NCI-H1436 treated with DMSO at 0.1 percent for 48 hours (cell line): ENCODE results near the gene HIGD2B.
"Not testable (repeated sequence)": the region's sequence is repeated elsewhere in the genome, so short reads cannot be mapped to it uniquely, and the experiment has no call there.

Experiments used
- DNase-seq: peaks from one replicate; lab custom pipeline; 2025; lab: John Stamatoyannopoulos, UW

Gene HIGD2B

DNA sequence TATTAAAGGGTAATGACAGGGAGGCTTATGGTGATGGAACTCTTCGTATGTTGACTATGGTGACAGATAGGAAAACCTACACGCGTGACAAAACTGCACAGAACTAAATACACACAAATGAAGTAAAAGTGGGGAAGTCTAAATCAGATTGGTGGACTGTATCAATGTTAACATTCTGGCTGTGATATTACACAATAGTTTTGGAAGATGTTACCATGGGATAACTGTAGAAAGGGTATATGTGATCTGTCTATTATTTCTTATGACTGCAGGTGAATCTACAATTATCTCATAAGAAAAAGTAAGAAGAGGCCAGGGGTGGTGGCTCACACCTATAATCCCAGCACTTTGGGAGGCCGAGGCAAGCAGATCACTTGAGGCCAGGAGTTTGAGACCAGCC, 9.1 kb downstream of the HIGD2B start:
- no peak for DNase-seq

DNA sequence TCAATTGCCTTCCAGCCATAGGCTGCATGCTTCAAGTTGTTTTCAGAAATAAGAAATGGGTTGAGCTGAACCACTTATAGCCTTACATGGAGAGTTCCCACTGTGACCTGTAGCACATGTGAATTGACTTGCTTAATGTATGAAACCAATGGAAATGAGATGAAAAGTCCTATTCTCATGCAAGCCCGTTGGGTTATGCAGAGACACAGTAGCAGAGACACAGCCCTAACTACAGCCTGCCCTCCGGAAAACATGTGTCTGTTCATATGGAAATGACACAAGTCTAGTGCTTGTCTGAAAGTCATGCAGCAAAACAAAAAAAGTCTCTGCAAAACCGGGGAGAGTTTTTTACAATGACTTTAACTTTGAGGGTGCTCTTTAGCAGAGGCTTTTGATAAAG, 14.5 kb downstream of the HIGD2B start:
- no peak for DNase-seq

DNA sequence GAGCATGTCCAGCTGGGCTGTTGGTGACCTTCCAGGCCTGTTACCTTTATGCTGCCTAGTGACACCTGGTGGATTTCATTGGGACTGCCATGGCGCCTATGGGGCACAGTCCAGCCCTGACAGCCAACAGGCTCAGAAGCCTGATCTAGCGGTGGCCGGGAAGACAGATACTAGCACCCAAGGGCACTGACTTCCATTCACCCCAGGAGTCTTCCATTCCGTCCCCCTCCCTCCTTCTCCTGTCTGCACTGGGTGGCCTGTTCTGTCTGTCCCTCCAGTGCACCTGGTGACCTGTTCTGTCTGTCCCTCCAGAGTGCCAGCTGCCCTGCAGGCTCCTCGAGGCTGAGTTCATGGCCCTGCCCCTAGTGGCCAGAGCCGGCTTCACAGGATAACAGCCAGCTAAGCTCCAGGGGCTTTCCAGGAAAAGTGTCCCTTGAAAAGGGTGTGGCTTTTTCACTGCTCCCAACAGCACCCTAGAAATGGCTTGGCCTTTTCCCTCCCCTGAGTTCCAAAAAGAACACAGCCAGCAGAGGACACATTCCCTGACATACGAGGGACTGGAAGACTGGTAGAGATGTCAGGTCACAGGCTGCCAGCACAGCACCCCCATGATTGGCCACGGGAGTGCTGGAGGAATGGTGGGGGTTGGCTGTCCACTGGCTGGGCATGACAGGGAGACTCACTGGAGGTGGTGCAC, 15.2 kb downstream of the HIGD2B start:
- not testable (repeated sequence) for DNase-seq

DNA sequence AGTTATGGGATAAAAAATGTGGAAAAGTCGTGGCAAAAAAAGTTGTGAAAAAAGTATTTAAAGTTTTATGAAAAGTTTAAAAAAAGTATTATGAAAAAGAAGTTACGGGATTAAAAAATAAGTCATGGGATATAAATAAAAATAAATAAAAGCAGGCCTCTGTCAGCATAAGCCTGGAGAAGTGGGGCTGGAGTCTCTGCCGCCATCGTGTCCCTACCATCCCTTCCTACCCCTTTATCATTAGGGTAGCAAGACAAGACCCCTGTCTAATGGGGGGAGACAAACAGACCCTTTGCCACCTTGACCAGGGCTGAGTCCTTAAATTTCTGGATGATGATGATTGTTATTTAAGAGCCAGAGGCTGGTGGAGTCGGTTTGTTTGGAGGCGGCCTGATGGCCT, 16.2 kb downstream of the HIGD2B start:
- DNase-seq, result not testable (repeated sequence)

DNA sequence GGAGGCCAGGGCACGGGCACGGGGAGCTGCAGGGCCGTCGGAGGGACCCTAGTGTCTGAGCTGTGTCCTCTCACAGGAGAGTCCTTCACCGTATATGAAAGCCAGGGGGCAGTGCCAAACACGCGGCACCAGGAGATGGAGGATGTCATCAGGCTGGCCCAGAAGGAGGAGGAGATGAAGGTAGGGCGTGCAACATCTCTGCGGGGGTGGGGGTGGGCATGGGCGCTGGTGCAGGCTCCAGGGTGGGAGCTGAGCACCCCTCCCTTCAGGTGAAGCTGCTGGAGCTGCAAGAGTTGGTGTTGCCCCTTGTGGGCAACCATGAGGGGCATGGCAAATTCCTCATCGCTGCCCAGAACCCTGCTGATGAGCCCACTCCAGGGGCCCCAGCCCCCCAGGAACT, 20.3 kb downstream of the HIGD2B start:
- not testable (repeated sequence) for DNase-seq

DNA sequence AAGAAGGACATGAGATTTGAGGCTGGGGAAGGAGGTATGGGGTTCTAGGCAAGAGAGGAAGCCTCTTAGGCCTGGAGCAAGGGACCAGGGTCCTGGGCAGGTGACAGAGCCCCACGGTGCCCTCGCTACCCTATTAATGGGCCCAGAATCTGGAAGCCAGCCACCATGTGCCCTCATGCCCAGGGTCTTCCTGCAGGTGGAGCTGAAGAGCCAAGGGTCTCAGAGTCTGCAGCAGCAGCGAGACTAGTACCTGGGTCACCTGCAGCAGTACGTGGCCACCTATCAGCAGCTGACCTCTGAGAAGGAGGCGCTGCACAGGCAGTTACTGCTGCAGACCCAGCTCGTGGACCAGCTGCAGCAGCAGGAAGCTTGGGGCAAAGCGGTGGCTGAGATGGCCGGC, 22.1 kb downstream of the HIGD2B start:
- not testable (repeated sequence) for DNase-seq

DNA sequence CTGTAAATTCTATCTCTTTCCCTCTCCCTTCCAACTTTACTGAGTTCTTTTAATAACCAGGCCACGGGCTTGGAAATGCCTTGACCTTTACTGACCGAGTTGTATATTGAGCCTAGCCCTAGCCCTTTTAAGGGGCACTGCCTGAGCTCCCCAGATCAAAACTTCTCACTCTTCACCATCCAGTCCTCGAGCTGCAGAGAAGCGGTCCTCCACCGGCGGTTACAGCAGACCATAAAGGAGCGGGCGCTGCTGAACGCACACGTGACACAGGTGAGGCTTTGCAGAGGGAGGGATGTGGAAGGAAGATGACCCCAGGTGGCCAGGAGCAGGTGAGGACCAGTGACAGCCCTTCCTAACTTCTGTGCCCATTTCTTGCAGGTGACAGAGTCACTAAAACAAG, 24.9 kb downstream of the HIGD2B start:
- not testable (repeated sequence) for DNase-seq

DNA sequence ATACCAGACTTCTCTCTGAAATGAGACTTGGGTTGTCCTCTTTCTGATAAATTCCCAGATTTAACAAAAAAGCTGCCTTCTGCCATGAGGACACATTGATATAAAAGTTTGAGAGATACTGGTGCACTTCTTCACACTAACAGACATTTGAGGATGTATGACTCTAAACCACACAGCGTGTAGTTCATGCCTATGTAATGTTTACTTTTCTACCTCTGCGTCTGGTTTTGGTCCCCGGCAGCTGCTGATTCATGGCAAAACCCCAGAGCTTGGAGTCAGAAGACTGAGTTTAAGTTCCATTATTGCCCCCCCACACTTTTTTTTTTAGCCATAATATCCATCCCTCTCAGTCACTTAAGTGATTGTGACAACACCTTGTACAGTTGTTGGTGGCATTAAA, 30.0 kb downstream of the HIGD2B start:
- not testable (repeated sequence) for DNase-seq

DNA sequence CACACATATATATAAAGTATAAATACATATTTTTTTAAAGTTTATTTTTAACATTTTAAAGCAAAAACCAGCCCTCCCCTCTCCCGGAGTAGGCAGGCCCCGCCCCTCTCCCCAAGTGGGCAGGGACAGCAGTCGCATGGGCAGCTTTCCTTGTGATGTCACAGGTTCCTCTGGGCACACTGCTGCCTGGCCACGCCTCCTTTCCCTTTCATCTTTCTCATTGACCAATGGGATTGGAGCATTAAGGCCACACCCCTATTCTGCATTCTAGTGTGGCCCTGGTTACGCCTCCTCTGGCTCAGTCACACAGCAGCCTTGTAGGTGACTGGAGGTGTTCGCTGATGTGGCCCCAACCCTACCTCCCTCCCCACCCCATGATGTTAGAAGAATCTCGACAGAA, 31.6 kb downstream of the HIGD2B start, which contains the start of gene GOLGA6B:
GOLGA6B (plus strand) TSS at position 301 of the 400 bp plus-strand sequence; CDS start at position 342, 41 bp downstream.
- not testable (repeated sequence) for DNase-seq

DNA sequence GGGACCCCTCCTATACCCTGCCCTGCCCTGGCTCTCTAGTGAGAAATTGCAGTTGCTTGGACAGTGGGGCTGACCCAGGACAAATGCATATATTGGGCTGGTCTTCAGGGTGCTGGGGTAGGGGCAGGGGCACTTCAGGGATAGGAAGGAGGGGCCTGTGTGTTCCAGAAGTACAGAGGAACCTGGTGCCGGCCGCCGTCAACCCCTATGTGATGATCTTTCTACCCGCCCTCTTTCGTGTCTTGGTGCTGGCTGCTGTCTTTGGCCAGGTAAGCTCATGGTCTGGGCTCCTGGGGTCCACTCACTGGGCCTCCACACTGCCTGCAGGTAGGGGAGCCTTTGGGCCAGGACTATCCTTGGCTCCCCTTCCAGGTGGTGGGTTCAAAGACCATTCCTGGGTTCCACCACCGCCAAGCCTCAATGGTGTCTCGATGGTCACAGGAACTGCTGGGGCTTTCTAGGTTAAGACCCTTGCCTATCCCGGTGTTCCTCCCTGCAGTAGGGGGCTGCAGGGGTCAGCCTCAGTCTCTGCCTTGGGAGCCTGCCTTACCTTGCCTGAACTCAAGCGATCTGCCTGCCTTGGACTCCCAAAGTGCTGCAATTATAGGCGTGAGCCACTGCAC, 37.2 kb downstream of the HIGD2B start:
- DNase-seq, result not testable (repeated sequence)

DNA sequence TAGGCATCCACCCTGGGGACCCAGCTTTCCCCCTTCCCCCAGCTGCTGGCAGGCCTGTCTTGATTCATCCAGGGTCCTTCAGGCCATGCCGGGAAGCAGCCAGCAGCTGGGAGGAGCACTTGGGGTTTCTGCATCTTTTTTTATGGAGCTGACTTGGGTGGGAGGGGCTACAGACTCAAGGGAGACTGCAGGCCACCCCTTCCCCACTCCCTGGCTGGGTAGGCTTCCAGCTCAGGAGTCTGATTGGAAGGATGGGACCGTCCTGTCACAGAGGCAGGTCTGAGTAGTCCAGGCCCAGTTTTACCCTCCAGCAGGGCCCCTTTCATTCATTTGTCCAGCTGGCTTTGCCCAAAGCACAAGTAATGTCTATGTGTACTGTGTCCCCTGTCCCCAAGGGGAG, 43.7 kb downstream of the HIGD2B start:
- DNase-seq, result not testable (repeated sequence)

DNA sequence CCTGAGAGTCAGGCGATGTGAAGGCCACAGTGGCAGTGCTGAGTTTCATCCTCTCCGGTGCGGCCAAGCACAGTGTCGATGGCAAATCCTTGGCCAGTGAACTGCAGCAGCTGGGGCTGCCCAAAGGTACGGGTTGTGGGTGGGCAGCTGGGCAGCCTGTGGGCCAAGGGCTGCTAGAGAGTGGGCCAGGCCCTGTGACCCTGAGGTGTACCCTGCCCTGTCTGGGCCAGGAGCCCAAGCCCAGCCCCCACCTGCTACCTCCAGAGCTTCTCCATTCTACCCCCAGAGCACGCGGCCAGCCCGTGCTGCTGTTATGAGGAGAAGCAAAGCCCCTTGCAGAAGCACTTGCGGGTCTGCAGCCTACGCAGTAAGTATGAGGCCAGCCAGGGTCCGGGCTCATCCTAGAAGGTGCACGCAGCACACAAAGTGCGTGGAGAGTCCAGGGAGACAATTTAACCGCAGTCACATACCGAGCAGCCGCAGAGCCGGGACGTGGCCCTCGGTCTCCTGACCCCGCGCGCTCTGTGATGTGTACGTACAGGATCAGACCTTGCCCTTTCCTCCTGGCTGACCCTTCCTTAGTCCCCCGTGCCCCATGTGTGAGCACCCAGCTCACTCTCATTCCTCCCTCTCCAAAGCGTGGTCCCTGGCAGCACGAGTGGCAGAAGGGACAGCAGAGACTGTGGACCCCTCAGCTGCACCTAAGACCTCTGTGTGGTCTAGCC, 46.1 kb downstream of the HIGD2B start:
- DNase-seq, result not testable (repeated sequence)

DNA sequence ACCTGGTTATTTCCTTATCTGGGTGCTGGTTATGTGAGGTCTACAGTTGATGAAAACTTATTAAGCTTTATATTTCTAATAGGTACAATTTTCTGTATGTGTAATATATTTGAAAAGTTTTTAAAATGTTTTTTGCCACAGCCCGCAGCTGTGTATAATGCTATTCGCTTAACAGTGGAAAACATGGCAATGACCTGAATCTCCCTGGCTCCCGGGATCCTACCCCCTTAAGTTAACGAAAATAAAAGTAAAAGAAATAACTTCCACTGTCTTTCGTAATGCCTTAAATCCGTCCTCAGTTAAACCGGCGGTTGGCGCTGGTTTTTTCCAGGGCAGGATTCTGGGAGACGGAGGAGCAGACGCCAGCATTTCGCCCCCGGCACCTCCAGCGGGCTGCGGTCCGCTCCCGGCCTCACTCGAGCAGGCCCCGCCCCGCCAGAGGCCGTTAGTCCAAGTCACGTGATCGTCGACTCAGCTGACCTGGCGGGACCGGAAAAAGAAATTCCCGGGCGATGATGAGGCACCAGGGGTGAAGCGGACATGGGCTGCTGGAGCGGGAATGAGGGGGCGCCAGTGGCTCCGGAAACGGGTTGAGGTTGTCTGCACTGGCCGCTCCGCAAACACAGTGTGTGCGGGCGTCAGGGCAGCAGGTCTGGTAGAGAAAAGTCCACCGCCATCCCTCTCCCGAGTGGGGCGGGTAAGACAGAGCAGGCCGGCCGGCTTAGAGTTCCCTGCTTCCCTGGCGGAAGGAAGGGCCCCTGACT, 49.3 kb downstream of the HIGD2B start:
- DNase-seq, result not testable (repeated sequence)

DNA sequence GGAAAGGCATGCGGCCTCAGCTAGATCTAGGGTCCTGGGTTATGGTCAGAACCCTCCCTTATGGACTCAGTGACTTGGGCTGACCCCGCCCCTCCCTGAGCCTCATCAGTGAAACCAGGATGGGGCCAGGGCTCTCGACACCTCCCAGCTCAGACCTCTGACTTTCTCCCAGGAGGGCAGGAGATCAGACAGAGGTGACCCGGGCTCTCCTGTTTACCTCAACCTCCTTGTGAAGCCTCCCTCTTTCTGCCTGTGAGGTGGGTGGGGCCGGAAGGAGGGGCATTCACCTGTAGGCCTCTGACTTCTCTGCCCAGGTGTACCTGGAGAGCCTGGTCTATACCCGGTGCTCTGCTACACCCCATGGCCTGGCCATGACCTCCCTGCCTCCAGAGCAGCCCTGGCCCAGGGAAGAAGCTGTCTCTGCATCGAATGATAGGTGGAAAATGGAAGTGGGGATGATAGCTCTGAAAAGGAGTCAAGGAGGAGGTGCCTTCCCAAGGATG, 56.9 kb downstream of the HIGD2B start:
- DNase-seq, result not testable (repeated sequence)

DNA sequence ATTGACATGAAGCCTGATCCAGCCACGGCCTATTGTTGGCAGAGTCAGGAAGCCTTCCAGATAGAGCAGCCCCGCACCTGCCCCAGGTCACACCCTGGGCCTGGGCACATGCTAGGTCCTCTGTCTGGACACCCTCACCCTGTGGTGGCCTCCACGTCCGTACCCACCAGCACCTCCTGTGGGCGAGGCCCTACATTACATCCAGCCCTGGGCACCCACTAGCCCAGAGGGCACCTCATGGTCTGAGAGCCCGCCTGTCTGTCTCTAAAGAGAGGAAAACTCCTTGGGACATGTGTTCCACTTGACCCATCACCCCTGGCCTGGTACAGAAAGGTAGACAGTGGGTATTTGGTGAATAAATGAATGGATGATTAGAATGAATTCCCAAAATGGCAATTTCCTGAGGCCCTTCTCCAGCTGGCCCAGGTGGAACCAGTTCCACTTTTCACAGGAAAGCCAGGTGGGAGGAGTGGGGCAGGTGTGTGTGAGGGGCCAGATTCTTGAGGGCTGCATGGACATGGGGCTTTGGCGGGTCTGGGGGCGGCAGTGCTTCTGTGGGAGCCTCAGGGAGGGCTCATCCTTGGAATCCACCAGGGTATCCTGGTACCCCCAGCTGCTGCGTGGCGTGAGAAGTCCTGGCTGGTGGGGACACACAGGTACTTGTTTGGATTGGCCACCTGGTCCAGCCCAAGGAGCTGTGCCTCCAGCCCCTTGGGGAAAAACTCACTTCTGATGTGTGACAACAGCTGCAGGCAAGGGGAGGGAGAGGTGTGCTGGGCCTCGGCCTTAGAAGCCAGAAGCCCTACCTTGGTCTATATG, 57.5 kb downstream of the HIGD2B start:
- DNase-seq, result not testable (repeated sequence)

DNA sequence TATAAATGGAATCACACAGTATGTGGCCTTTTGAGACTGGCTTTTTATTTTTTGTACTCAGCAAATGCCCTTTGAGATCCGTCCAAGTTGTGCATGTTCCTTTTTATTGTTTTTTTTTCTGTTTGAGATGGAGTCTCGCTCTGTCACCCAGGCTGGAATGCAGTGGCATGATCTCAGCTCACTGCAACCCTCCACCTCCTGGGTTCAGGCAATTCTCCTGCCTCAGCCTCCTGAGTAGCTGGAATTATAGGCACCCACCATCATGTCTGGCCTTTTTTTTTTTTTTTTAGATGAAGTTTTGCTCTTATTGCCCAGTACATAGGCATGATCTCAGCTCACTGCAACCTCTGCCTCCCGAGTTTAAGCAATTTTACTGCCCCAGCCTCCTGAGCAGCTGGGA, 59.8 kb downstream of the HIGD2B start:
- not testable (repeated sequence) for DNase-seq
